Endothelial cell (in vitro differentiated cells): Measurements from ENCODE around the gene SS18L1. TPM values are rescaled to one million over a fixed set of nuclear protein-coding genes. Genes with fewer than 3 reads are reported as not detected.

ENCODE experiments used
- DNase-seq: peaks from one replicate; pipeline ENCODE4 v3.0.0; 2021; ENCODE audit warnings: low spot score
- H3K27ac Mint-ChIP-seq: one replicate; pipeline ENCODE4 v1.8.0; 2021; ENCODE audit warnings: mixed read lengths, inconsistent platforms; ENCODE audit not compliant: unreplicated experiment
- H3K27me3 Mint-ChIP-seq: one replicate; pipeline ENCODE4 v1.8.0; 2021; ENCODE audit warnings: mild to moderate bottlenecking, moderate library complexity, mixed read lengths, inconsistent platforms; ENCODE audit not compliant: unreplicated experiment
- H3K36me3 Mint-ChIP-seq: one replicate; pipeline ENCODE4 v1.8.0; 2021; ENCODE audit warnings: mild to moderate bottlenecking, low read depth, mixed read lengths, inconsistent platforms; ENCODE audit not compliant: unreplicated experiment
- H3K4me1 Mint-ChIP-seq: one replicate; pipeline ENCODE4 v1.8.0; 2021; ENCODE audit warnings: mild to moderate bottlenecking, mixed read lengths, inconsistent platforms; ENCODE audit not compliant: unreplicated experiment
- H3K4me3 Mint-ChIP-seq: one replicate; pipeline ENCODE4 v1.8.0; 2021; ENCODE audit warnings: mild to moderate bottlenecking, mixed read lengths, inconsistent platforms; ENCODE audit not compliant: unreplicated experiment
- H3K9me3 Mint-ChIP-seq: one replicate; pipeline ENCODE4 v1.8.0; 2021; ENCODE audit warnings: mixed read lengths, inconsistent platforms; ENCODE audit not compliant: unreplicated experiment
- total RNA-seq: library from RNA; stranded (reverse); fragmentation: NEBNext Ultra II Directional; extraction: Animal tissue kit (Norgen Biotek cat#: 25700); gene quantifications from one replicate; pipeline ENCODE4 v1.2.1, GENCODE V29; 2021; ENCODE audit not compliant: unreplicated experiment
- TF ChIP-seq, protein P1 (sequence below): fragments of 200-600 bp; sonication (generic); IDR thresholded peaks from one replicate; pipeline ENCODE4 v1.5.0; 2021; ENCODE audit warnings: antibody characterized with exemption; ENCODE audit not compliant: unreplicated experiment

The SS18L1 gene
- total RNA-seq, 1 donor from 2014 or later: 17.5 TPM

- Mint-ChIP-seq H3K36me3 (no peaks in the 10 kb centered on the region), H3K27me3 (peaks cover 10% of the 10 kb centered on the region), H3K4me3 (no peak overlapping the region), H3K4me1 (no peaks in the 10 kb centered on the region), H3K9me3 (no peaks in the 10 kb centered on the region), H3K27ac (no peak overlapping the region)
- TF ChIP-seq, protein P1, sequence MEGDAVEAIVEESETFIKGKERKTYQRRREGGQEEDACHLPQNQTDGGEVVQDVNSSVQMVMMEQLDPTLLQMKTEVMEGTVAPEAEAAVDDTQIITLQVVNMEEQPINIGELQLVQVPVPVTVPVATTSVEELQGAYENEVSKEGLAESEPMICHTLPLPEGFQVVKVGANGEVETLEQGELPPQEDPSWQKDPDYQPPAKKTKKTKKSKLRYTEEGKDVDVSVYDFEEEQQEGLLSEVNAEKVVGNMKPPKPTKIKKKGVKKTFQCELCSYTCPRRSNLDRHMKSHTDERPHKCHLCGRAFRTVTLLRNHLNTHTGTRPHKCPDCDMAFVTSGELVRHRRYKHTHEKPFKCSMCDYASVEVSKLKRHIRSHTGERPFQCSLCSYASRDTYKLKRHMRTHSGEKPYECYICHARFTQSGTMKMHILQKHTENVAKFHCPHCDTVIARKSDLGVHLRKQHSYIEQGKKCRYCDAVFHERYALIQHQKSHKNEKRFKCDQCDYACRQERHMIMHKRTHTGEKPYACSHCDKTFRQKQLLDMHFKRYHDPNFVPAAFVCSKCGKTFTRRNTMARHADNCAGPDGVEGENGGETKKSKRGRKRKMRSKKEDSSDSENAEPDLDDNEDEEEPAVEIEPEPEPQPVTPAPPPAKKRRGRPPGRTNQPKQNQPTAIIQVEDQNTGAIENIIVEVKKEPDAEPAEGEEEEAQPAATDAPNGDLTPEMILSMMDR: no peak
- DNase-seq: no peak
Measured at GRCh38 chr20:62215020-62215990, 71.7 kb downstream of the SS18L1 start.

- H3K27ac Mint-ChIP-seq: no peak overlapping the region
- peaks cover 2% of the 10 kb centered on the region for H3K4me1 Mint-ChIP-seq
- no peaks in the 10 kb centered on the region for H3K9me3 Mint-ChIP-seq
- TF ChIP-seq, protein P1: no peak
- H3K36me3 Mint-ChIP-seq: no peaks in the 10 kb centered on the region
- H3K4me3 Mint-ChIP-seq: no peak overlapping the region
- DNase-seq: no peak
- H3K27me3 Mint-ChIP-seq: peaks cover 8% of the 10 kb centered on the region
Measured at GRCh38 chr20:62215991-62216635, 72.5 kb downstream of the SS18L1 start.

- Mint-ChIP-seq H3K9me3 (no peaks in the 10 kb centered on the region), H3K4me3 (no peak overlapping the region), H3K27ac (no peak overlapping the region), H3K36me3 (no peaks in the 10 kb centered on the region), H3K4me1 (peaks cover 2% of the 10 kb centered on the region), H3K27me3 (peaks cover 8% of the 10 kb centered on the region)
- TF ChIP-seq, protein P1: no peak
- DNase-seq: no peak
Measured at GRCh38 chr20:62216636-62217566, 73.3 kb downstream of the SS18L1 start.

GRCh38 chr20:62217913-62218773, 74.6 kb downstream of the SS18L1 start:
- H3K4me1 Mint-ChIP-seq: peaks cover 2% of the 10 kb centered on the region
- no peaks in the 10 kb centered on the region for H3K36me3 Mint-ChIP-seq
- no peak overlapping the region for H3K27ac Mint-ChIP-seq
- H3K9me3 Mint-ChIP-seq: no peaks in the 10 kb centered on the region
- H3K4me3 Mint-ChIP-seq: no peak overlapping the region
- TF ChIP-seq, protein P1: no peak
- peaks cover 8% of the 10 kb centered on the region for H3K27me3 Mint-ChIP-seq
- no peak for DNase-seq
